HL-60/S4 treated with phorbol 12-myristate 13-acetate at 8.2 ng/mL for 4 days and 3 days (cell line): ENCODE data around the gene EPC1.
"Not testable (repeated sequence)": the region's sequence is repeated elsewhere in the genome, so short reads cannot be mapped to it uniquely, and the experiment has no call there.

Source experiments
- in situ Hi-C: fragments of 300-500 bp; cut with MboI; formaldehyde crosslinking; loops from 2 replicates; pipeline ENCODE4 v1.15.0; 2022; ENCODE audit warnings: low sequenced_read_pairs

The EPC1 gene, protein sequence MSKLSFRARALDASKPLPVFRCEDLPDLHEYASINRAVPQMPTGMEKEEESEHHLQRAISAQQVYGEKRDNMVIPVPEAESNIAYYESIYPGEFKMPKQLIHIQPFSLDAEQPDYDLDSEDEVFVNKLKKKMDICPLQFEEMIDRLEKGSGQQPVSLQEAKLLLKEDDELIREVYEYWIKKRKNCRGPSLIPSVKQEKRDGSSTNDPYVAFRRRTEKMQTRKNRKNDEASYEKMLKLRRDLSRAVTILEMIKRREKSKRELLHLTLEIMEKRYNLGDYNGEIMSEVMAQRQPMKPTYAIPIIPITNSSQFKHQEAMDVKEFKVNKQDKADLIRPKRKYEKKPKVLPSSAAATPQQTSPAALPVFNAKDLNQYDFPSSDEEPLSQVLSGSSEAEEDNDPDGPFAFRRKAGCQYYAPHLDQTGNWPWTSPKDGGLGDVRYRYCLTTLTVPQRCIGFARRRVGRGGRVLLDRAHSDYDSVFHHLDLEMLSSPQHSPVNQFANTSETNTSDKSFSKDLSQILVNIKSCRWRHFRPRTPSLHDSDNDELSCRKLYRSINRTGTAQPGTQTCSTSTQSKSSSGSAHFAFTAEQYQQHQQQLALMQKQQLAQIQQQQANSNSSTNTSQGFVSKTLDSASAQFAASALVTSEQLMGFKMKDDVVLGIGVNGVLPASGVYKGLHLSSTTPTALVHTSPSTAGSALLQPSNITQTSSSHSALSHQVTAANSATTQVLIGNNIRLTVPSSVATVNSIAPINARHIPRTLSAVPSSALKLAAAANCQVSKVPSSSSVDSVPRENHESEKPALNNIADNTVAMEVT

DNA sequence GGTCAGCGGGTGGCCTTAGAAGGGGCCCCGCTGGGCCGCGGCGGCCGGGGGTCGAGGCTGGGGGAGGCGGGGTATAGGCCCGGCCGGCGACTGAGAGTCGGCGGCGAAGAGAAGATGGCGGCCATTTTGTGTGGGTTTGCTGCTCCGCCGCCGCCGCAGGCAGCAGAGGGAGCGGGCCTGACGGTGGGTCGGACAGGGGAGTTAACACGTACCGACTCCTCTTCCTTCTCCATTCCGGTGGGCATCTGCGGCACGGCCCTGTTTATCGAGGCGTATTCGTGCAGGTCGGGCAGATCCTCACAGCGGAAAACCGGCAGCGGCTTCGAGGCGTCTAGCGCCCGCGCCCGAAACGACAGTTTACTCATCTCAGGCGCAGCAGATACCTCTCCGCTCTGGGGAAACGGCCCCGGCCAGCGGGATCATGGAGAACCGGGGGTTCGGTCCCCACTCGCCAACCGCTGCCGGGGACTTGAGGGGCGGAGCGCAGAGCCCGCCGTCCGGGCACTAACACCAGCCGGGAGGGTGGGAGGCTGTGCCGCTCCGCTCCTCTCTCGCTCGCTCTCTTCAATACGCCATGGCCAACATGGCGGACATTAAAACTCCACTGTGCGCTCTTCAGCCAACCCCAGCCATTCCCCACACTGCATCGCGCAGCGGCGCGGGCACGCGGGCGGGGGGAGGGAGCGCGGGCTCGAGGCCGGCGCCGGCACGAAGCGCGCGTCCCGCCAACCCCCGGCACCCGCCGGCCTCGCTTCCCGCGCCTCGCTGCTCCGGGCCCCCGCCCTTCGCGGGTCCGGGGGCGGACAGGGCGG, at the start of gene EPC1:
Gene EPC1, minus strand, starts transcription at position 608 of the 812 bp plus-strand sequence. Its CDS starts 243 bp downstream, at position 365.
- in situ Hi-C loops = no loop called here

DNA sequence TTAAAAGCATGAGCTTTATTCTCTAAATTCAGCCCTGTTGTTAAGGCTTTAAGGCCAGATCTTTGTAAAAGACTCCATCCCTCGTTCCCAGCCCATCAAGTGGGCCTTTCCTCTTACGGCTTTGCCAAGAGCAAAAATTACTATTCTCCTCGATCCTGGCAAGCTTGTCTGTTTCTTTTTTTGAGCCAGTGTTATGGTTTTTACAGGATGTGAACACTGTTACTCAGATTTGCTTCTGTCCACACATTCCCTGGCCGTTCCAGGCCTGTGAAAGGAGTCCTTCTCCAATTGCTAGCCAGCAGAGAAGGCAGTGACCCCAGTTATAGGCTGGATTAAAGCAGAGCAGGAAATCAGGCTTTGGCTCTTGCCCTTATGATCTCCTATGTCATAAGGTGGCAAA, 47.0 kb upstream of the EPC1 start:
- in situ Hi-C loops = no loop called here

DNA sequence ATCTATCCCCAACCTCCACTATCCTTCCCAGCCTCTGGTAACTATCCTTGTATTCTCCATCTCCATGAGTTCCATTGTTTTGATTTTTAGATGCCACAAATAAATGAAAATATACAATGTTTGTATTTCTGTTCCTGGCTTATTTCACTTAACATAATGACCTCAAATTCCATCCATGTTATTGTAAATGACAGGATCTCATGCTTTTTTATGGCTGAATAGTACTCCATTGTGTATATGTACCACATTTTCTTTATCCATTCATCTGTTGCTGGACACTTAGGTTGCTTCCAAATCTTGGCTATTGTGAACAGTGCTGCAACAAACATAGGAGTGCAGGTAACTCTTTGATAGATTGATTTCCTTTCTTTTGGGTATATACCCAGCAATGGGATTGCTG, 45.3 kb upstream of the EPC1 start:
- in situ Hi-C loops = not testable (repeated sequence)

- in situ Hi-C loops = no loop called here
These were observed 43.2 kb upstream of the EPC1 start for GRCh38 chr10:32390193-32390592.

GRCh38 chr10:32388258-32389027, 41.5 kb upstream of the EPC1 start:
- in situ Hi-C loops = no loop called here

DNA sequence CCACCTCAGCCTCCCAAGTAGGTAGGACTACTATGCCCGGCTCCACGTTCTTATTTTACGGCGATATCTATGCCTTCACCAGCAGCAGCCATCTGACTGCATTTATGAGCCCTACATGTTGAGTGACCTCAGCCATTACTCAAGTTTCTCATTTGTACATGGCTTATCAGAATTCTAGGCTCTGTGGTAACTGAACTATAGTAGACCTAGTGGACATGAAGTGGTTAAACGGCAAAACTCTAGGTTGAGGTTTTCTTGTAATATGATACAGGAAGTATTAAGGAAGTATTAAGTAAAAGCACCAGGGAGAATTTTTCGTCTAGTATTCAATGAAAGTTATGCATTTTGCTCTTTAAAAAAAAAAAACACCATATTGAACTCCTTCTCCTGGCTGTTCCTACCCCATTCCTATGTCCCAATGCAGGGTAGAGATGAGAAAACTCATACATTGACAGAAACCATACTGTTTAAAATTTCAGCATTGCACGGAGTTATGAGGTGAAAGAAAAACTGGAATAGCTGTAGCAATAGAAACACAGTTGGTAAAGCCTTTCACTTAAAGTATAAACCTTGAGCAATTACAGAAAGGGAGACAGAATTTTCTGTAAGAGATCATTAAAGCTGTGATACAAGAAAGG, 39.8 kb upstream of the EPC1 start:
- in situ Hi-C loops = no loop called here

GRCh38 chr10:32384171-32384570, 37.2 kb upstream of the EPC1 start:
- in situ Hi-C loops = no loop called here

DNA sequence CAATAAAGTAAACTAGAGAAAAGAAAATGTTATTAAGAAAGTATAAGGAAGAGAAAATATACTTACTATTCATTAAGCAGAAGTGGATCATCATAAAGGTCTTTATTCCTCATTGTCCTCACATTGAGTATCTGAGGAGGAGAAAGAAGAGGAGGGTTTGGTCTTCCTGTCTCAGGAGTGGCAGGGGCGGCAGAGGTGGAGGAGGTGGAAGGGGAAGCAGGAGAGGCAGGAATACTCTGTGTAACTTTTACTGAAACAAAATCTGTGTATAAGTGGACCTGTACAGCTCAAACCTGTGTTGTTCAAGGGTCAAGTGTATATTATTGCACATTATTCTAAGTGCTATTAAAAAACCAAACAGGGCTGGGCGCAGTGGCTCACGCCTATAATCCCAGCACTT, 34.2 kb upstream of the EPC1 start:
- in situ Hi-C loops = no loop called here

DNA sequence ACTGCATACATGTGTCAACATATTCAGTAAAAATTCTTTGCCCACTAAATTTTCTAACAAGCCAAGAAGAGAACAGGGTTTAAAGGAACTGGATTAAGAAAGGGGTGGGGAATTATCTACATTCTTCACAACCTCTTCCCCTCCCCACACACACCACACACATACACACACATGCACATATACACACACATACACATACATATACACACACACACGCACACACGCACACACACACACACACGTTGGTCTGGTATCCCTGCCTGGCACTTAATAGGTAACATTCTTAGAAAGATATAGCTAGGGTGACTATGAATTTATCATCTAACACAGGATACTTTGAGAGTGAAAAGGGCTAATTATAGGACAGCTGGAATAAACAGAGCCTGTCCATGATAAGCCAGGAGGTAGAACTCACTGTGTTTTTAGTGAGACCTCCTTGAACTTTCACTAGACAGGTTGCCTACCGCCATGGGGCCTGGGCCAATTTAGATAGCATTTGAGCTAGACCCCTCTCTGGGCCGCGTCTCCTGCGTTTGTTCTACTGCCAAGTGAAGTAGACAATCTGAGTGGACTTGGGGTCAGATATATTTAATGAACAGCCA, 33.1 kb upstream of the EPC1 start:
- in situ Hi-C loops = no loop called here

- in situ Hi-C loops = no loop called here
These were observed 32.5 kb upstream of the EPC1 start for GRCh38 chr10:32379318-32379949.

DNA sequence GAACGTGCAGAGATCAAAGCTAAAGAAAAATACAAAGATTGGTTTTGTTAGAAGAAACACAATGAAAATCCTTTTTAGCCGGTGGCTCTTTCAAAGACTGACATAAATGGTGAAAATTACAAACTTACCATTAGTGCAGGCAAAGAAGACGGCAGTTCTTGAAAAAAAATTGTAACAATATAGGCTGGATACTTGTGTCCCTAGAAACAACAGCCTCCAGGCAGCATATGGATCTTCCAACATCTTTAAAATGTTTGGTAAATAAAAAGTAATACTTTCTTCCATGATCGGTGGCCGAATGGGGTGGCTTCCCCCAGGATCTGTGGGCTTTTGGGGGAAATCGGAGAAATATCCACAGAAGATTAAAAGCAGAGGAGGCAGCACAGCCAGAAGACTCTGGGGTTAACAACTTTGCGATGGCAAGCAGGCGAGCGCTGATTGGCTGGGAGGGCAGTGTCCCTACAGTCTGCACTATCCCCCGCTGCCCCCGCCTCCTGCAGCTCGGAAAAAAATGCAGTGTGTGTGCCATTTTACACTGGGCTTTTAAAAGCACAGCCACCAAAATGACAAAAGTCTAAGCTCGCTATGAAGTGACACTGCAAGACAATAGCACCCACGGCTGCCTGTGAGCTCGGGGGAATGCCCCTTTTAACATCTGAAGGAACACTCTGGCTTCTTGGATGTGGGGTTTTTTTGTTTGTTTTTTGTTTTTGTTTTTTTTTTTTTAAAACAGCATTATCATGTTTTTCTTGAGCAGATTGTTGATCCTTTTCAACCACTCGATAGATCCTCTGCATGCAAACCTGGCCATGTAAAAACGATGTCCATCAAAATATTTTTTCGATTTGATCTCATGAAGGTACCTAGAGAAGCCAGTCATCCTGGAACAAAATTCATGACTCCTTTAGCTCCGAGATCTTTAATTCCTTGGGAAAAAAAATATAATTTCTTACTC, 31.7 kb upstream of the EPC1 start:
- in situ Hi-C loops = no loop called here

GRCh38 chr10:32377458-32378259, 30.7 kb upstream of the EPC1 start:
- in situ Hi-C loops = no loop called here

DNA sequence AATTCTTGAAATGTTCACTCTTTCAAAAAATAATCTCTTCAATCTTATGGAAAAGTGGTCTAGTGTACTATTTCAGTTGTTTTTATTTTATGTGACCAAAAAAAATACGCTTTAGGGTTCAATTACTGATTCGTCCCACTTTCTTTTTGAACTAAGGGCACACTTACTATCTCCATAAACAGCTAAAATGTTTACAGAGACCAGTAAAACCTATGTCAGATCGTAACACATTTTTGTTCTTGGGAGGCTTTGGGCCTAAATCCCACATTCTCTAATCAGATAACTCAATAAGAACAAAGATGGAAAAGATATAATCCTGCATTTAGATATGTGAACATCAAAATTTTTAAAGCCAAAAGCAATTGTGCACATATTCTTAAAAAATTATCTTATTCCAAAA, 29.8 kb upstream of the EPC1 start:
- in situ Hi-C loops = no loop called here

DNA sequence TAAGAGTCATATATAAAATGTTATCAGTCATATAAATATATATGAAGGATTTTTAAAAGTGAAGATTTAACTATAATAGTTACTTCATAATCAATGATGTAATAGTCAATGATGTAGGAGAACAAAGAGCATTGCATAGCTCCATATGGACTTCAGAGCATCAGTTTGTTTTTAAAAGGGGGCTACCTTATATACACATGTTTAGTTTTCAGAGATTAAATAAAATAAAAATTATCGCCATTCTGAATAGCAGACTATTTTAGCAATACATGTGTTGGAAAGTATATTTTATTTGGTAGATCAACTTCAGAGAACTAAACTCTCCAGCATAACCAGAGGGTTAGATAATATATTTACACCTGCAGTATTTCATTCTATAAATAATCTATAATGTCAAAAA, 29.1 kb upstream of the EPC1 start:
- in situ Hi-C loops = no loop called here

DNA sequence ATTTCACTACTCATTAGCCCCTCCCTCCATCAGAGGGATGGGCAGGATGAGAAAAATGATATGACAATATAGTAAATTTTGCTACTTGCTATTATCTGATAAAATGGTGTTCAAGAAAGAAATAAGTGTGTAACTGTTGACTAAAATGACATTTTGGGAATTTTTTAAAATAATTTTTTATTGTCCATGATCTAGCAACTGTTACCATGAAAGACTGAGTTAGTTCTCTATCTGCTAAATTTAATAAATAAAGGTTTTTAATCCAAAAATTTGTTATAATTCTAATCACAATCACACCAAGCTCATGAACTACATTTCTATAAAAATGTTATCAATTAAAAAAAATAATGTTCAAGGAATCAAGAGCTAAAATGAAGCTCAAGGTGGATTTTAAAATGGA, 28.7 kb upstream of the EPC1 start:
- in situ Hi-C loops = no loop called here

DNA sequence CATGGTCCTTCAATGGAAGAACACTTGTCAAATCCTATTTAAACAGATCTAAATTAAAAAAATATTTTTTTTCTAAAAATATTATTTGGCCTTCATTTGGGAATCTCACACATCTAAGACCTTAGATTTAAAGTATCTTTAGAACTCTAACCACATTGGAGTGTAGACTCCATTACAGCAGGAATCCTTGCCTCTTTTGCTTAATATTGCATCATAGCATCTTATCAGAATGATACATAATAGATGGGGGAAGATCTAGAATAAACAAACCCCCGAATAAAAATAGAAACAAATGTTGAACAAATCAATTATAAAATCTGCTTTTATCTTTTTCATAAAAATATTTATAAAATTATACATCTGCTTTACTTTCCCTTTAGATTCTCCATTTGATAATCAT, 27.6 kb upstream of the EPC1 start:
- in situ Hi-C loops = no loop called here

GRCh38 chr10:32373496-32373895, 26.5 kb upstream of the EPC1 start:
- in situ Hi-C loops = no loop called here
